Measurements from ENCODE around the gene ATG101.
"Not testable (repeated sequence)": the region's sequence is repeated elsewhere in the genome, so short reads cannot be mapped to it uniquely, and the experiment has no call there.

Gene ATG101

GRCh38 chr12:52116222-52117125 is 46.7 kb downstream of the ATG101 start:
- not testable (repeated sequence) for DNase-seq

GRCh38 chr12:52117806-52118475 is 48.2 kb downstream of the ATG101 start:
- not testable (repeated sequence) for DNase-seq

- DNase-seq, result no peak
Measured at GRCh38 chr12:52119398-52120254, 49.8 kb downstream of the ATG101 start.

- no peak for DNase-seq
Measured at GRCh38 chr12:52120951-52121823, 51.4 kb downstream of the ATG101 start.

GRCh38 chr12:52121824-52122539 is 52.2 kb downstream of the ATG101 start:
- DNase-seq, result peak in 1 of 2 experiments; percentile 53

GRCh38 chr12:52122540-52122871 is 52.7 kb downstream of the ATG101 start:
- DNase-seq, result no peak

GRCh38 chr12:52122904-52123303 is 53.1 kb downstream of the ATG101 start:
- DNase-seq, result no peak

GRCh38 chr12:52123487-52124186 is 53.9 kb downstream of the ATG101 start:
- DNase-seq, result no peak

- no peak for DNase-seq
Measured at GRCh38 chr12:52125476-52125900, 55.7 kb downstream of the ATG101 start.

GRCh38 chr12:52126050-52126604 is 56.3 kb downstream of the ATG101 start:
- no peak for DNase-seq
